RWPE2 (cell line): ENCODE data around the gene CNMD.

Experiments
- ATAC-seq: fragments of 200-7000 bp; cut with Tn5 transposase; 3 replicates; pipeline ENCODE4 v1.9.1; 2021; ENCODE audit warnings: low read depth
- DNase-seq: peaks from one replicate; pipeline ENCODE4 v3.0.0-alpha.2; 2020; ENCODE audit warnings: low spot score
- H3K27ac ChIP-seq: fragments of 450-650 bp; 2 replicates; pipeline ENCODE4 v1.5.1; 2017; ENCODE audit warnings: mild to moderate bottlenecking; ENCODE audit not compliant: poor library complexity, severe bottlenecking
- H3K27me3 ChIP-seq: fragments of 250-450 bp; sonication (Bioruptor Pico); 2 replicates; pipeline ENCODE4 v1.5.1; 2021; ENCODE audit warnings: mild to moderate bottlenecking, moderate library complexity; ENCODE audit not compliant: insufficient read depth, poor library complexity, severe bottlenecking
- H3K36me3 ChIP-seq: fragments of 250-450 bp; sonication (Bioruptor Pico); 2 replicates; pipeline ENCODE4 v1.5.1; 2020; ENCODE audit warnings: low read depth, mild to moderate bottlenecking, moderate library complexity
- H3K4me1 ChIP-seq: fragments of 250-450 bp; sonication (Bioruptor Pico); 2 replicates; pipeline ENCODE4 v1.5.1; 2021; ENCODE audit warnings: mild to moderate bottlenecking, moderate library complexity; ENCODE audit not compliant: insufficient read depth, poor library complexity, severe bottlenecking
- H3K4me3 ChIP-seq: fragments of 250-450 bp; sonication (Bioruptor Pico); 2 replicates; pipeline ENCODE4 v1.5.1; 2021; ENCODE audit warnings: mild to moderate bottlenecking, moderate library complexity; ENCODE audit not compliant: severe bottlenecking
- H3K9me3 ChIP-seq: fragments of 250-450 bp; sonication (Bioruptor Pico); 2 replicates; pipeline ENCODE4 v1.5.1; 2021; ENCODE audit warnings: mild to moderate bottlenecking, moderate library complexity; ENCODE audit not compliant: severe bottlenecking
- CTCF ChIP-seq: fragments of 450-650 bp; IDR thresholded peaks from one replicate; pipeline ENCODE4 v1.5.1; 2017; ENCODE audit warnings: mild to moderate bottlenecking, moderate library complexity; ENCODE audit not compliant: poor library complexity, severe bottlenecking

The CNMD gene

GRCh38 chr13:52739468-52740071 is at the start of gene CNMD:
Gene CNMD, minus strand, starts transcription at chr13:52739820. Its CDS starts 119 bp downstream, at chr13:52739701.
- TF ChIP-seq CTCF: no peak

GRCh38 chr13:52788011-52788410 is 48.4 kb upstream of the CNMD start:
- DNase-seq: no peak
- H3K4me1 ChIP-seq: no peaks in the 10 kb centered on the region
- no peaks in the 10 kb centered on the region for H3K27me3 ChIP-seq
- no peak for ATAC-seq
- H3K27ac ChIP-seq: no peak overlapping the region
- no peaks in the 10 kb centered on the region for H3K36me3 ChIP-seq
- no peaks in the 10 kb centered on the region for H3K9me3 ChIP-seq
- no peak for TF ChIP-seq CTCF
- no peak overlapping the region for H3K4me3 ChIP-seq

More at GRCh38 chr13:52739468-52740071, at the start of gene CNMD:
- Histone ChIP-seq H3K27me3 (peaks cover 41% of the 10 kb centered on the region), H3K27ac (no peak within 1 kb of the TSS), H3K4me3 (no peak within 1 kb of the TSS), H3K9me3 (no peaks in the 10 kb centered on the region), H3K36me3 (no peaks in the 10 kb centered on the region), H3K4me1 (no peaks in the 10 kb centered on the region)
- DNase-seq (no peak), ATAC-seq (no peak)

- no peak overlapping the region for H3K27ac ChIP-seq
- ATAC-seq: no peak
- no peaks in the 10 kb centered on the region for H3K9me3 ChIP-seq
- TF ChIP-seq CTCF: no peak
- DNase-seq: no peak
- no peaks in the 10 kb centered on the region for H3K36me3 ChIP-seq
- H3K27me3 ChIP-seq: no peaks in the 10 kb centered on the region
- H3K4me3 ChIP-seq: no peak overlapping the region
- no peaks in the 10 kb centered on the region for H3K4me1 ChIP-seq
Measured at GRCh38 chr13:52787235-52787634, 47.6 kb upstream of the CNMD start.

- no peaks in the 10 kb centered on the region for H3K36me3 ChIP-seq
- H3K4me1 ChIP-seq: no peaks in the 10 kb centered on the region
- no peak overlapping the region for H3K4me3 ChIP-seq
- no peak for TF ChIP-seq CTCF
- DNase-seq (no peak), ATAC-seq (no peak)
- H3K9me3 ChIP-seq: no peaks in the 10 kb centered on the region
- no peak overlapping the region for H3K27ac ChIP-seq
- H3K27me3 ChIP-seq: no peaks in the 10 kb centered on the region
Measured at GRCh38 chr13:52786766-52787165, 47.1 kb upstream of the CNMD start.

- Histone ChIP-seq H3K27ac (no peak overlapping the region), H3K27me3 (no peaks in the 10 kb centered on the region), H3K4me1 (no peaks in the 10 kb centered on the region), H3K9me3 (no peaks in the 10 kb centered on the region), H3K36me3 (no peaks in the 10 kb centered on the region), H3K4me3 (no peak overlapping the region)
- DNase-seq: no peak
- no peak for TF ChIP-seq CTCF
- ATAC-seq: no peak
Measured at GRCh38 chr13:52785739-52786138, 46.1 kb upstream of the CNMD start.
